Astrocyte (in vitro differentiated cells and primary cell): ENCODE measurements around the gene SPAG9. TPM values are rescaled to one million over a fixed set of nuclear protein-coding genes. Genes with fewer than 3 reads are reported as not detected.

Experiments
- DNase-seq: peaks from one replicate; pipeline ENCODE4 v3.0.0-alpha.2; 2010; ENCODE audit warnings: low read depth
- FAIRE-seq: peaks from 2 replicates; lab custom pipeline; 2011; peaks lifted over from hg19 to GRCh38; lab: Jason Lieb, UNC
- H2AFZ ChIP-seq: 2 replicates; pipeline ENCODE4 v1.6.0; 2012; ENCODE audit warnings: low read depth, low read length, inconsistent platforms
- H3K27ac ChIP-seq: 2 replicates; pipeline ENCODE4 v1.5.1; 2011; ENCODE audit warnings: low read depth, low read length, inconsistent platforms
- H3K27me3 ChIP-seq: 2 replicates; pipeline ENCODE4 v1.6.0; 2011; ENCODE audit warnings: low read length, inconsistent platforms; ENCODE audit not compliant: insufficient read depth
- H3K36me3 ChIP-seq: 2 replicates; pipeline ENCODE4 v1.5.1; 2011; ENCODE audit warnings: low read length, inconsistent platforms; ENCODE audit not compliant: insufficient read depth
- H3K4me1 ChIP-seq: 2 replicates; pipeline ENCODE4 v1.5.1; 2011; ENCODE audit warnings: low read length, inconsistent platforms; ENCODE audit not compliant: insufficient read depth
- H3K4me2 ChIP-seq: 2 replicates; pipeline ENCODE4 v1.6.0; 2012; ENCODE audit warnings: low read length, inconsistent platforms
- H3K4me3 ChIP-seq: 2 replicates; pipeline ENCODE4 v1.5.1; 2011; ENCODE audit warnings: low read depth, mild to moderate bottlenecking, low read length, inconsistent platforms; ENCODE audit not compliant: insufficient read depth
- H3K79me2 ChIP-seq: 2 replicates; pipeline ENCODE4 v1.6.0; 2012; ENCODE audit warnings: mild to moderate bottlenecking, low read length, inconsistent platforms; ENCODE audit not compliant: insufficient read depth
- H3K9ac ChIP-seq: 2 replicates; pipeline ENCODE4 v1.6.0; 2012; ENCODE audit warnings: mild to moderate bottlenecking, low read length, inconsistent platforms
- H3K9me3 ChIP-seq: 2 replicates; pipeline ENCODE4 v1.5.1; 2012; ENCODE audit warnings: low read depth, mild to moderate bottlenecking, low read length, inconsistent platforms; ENCODE audit not compliant: insufficient read depth
- H4K20me1 ChIP-seq: 2 replicates; pipeline ENCODE4 v1.6.0; 2012; ENCODE audit warnings: low read length, inconsistent platforms; ENCODE audit not compliant: insufficient read depth
- H3K27ac Mint-ChIP-seq: one replicate; pipeline ENCODE4 v1.8.0; 2021; ENCODE audit warnings: mild to moderate bottlenecking, mixed read lengths; ENCODE audit not compliant: unreplicated experiment
- H3K27me3 Mint-ChIP-seq: one replicate; pipeline ENCODE4 v1.8.0; 2021; ENCODE audit warnings: low read depth, mixed read lengths; ENCODE audit not compliant: unreplicated experiment
- H3K36me3 Mint-ChIP-seq: one replicate; pipeline ENCODE4 v1.8.0; 2021; ENCODE audit warnings: low read depth, mixed read lengths; ENCODE audit not compliant: unreplicated experiment
- H3K4me1 Mint-ChIP-seq: one replicate; pipeline ENCODE4 v1.8.0; 2021; ENCODE audit warnings: low read depth, mixed read lengths; ENCODE audit not compliant: unreplicated experiment
- H3K4me3 Mint-ChIP-seq: one replicate; pipeline ENCODE4 v1.8.0; 2021; ENCODE audit warnings: mild to moderate bottlenecking, moderate library complexity, mixed read lengths; ENCODE audit not compliant: unreplicated experiment
- H3K9me3 Mint-ChIP-seq: one replicate; pipeline ENCODE4 v1.8.0; 2021; ENCODE audit warnings: mild to moderate bottlenecking, mixed read lengths; ENCODE audit not compliant: unreplicated experiment
- CTCF ChIP-seq: IDR thresholded peaks from 2 replicates; pipeline ENCODE4 v1.5.1; 2011; ENCODE audit warnings: low read depth, mild to moderate bottlenecking, inconsistent platforms, low read length, moderate library complexity; ENCODE audit not compliant: insufficient read depth
- EZH2 ChIP-seq: IDR thresholded peaks from 2 replicates; pipeline ENCODE4 v1.6.1; 2012; ENCODE audit warnings: mild to moderate bottlenecking, low read length, inconsistent platforms; ENCODE audit not compliant: insufficient read depth
- total RNA-seq: library from RNA; stranded (reverse); gene quantifications from 2 replicates; pipeline ENCODE4 v1.2.1, GENCODE V29; 2021

SPAG9 gene
- total RNA-seq, 1 donor from 2014 or later: 102 TPM

GRCh38 chr17:51035431-51035830 is 85.2 kb downstream of the SPAG9 start:
- Histone ChIP-seq H4K20me1 (no peaks in the 10 kb centered on the region), H3K9me3 (no peaks in the 10 kb centered on the region), H3K27ac (peak overlapping the region; percentile 53), H3K27me3 (no peaks in the 10 kb centered on the region), H3K4me2 (peak overlapping the region; percentile 40), H3K4me3 (no peak overlapping the region), H3K79me2 (peaks cover 7% of the 10 kb centered on the region), H3K4me1 (peaks cover 2% of the 10 kb centered on the region), H2AFZ (no peak overlapping the region), H3K36me3 (no peaks in the 10 kb centered on the region), H3K9ac (peak overlapping the region; percentile 33)
- peaks cover 3% of the 10 kb centered on the region for H3K36me3 Mint-ChIP-seq
- peak overlapping the region; percentile 89 for H3K27ac Mint-ChIP-seq
- TF ChIP-seq CTCF (no peak), EZH2 (no peak)
- DNase-seq (peak; percentile 96), FAIRE-seq (peak; percentile 97)
- H3K27me3 Mint-ChIP-seq: no peaks in the 10 kb centered on the region
- H3K4me1 Mint-ChIP-seq: peaks cover 28% of the 10 kb centered on the region
- H3K4me3 Mint-ChIP-seq: no peak overlapping the region
- H3K9me3 Mint-ChIP-seq: no peaks in the 10 kb centered on the region

GRCh38 chr17:51034800-51035199 is 85.9 kb downstream of the SPAG9 start:
- no peak for FAIRE-seq
- H3K9me3 Mint-ChIP-seq: no peaks in the 10 kb centered on the region
- Histone ChIP-seq H4K20me1 (no peaks in the 10 kb centered on the region), H3K9me3 (no peaks in the 10 kb centered on the region), H3K79me2 (peaks cover 7% of the 10 kb centered on the region), H3K4me2 (no peak overlapping the region), H3K4me3 (no peak overlapping the region), H3K4me1 (peaks cover 2% of the 10 kb centered on the region), H2AFZ (no peak overlapping the region), H3K27me3 (no peaks in the 10 kb centered on the region), H3K36me3 (no peaks in the 10 kb centered on the region), H3K27ac (no peak overlapping the region), H3K9ac (no peak overlapping the region)
- H3K27ac Mint-ChIP-seq: peak overlapping the region; percentile 89
- TF ChIP-seq EZH2: no peak
- TF ChIP-seq CTCF: no peak
- peaks cover 3% of the 10 kb centered on the region for H3K36me3 Mint-ChIP-seq
- H3K27me3 Mint-ChIP-seq: no peaks in the 10 kb centered on the region
- peaks cover 28% of the 10 kb centered on the region for H3K4me1 Mint-ChIP-seq
- DNase-seq: no peak
- H3K4me3 Mint-ChIP-seq: peak overlapping the region; percentile 10

DNA sequence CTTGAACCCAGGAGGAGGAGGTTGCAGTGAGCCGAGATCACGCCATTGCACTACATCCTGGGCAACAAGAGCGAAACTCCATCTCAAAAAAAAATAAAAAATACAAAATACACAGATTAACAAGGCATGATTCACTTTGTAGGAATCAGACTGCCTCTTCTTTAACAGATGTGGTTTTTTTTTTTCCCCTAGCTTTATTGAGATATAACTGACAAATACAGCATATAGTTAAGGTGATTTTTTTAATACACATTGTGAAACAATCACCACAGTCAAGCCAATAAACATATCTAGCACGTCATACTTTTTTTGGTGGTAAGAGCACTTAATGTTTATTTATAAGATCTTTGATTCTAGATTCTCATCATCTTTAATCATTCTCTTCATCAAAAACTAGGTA is 87.8 kb downstream of the SPAG9 start:
- H3K27me3 ChIP-seq: no peaks in the 10 kb centered on the region
- peak; percentile 46 for DNase-seq
- H3K27ac Mint-ChIP-seq: peak overlapping the region; percentile 53
- H3K4me3 ChIP-seq: no peak overlapping the region
- no peak for FAIRE-seq
- H3K9me3 Mint-ChIP-seq: no peaks in the 10 kb centered on the region
- H2AFZ ChIP-seq: no peak overlapping the region
- no peaks in the 10 kb centered on the region for H3K27me3 Mint-ChIP-seq
- no peak overlapping the region for H3K4me2 ChIP-seq
- no peak overlapping the region for H3K9ac ChIP-seq
- peaks cover 2% of the 10 kb centered on the region for H3K4me1 ChIP-seq
- H3K4me1 Mint-ChIP-seq: peaks cover 34% of the 10 kb centered on the region
- H4K20me1 ChIP-seq: no peaks in the 10 kb centered on the region
- peaks cover 7% of the 10 kb centered on the region for H3K79me2 ChIP-seq
- H3K36me3 Mint-ChIP-seq: no peaks in the 10 kb centered on the region
- H3K9me3 ChIP-seq: no peaks in the 10 kb centered on the region
- no peak overlapping the region for H3K27ac ChIP-seq
- no peaks in the 10 kb centered on the region for H3K36me3 ChIP-seq
- H3K4me3 Mint-ChIP-seq: no peak overlapping the region
- TF ChIP-seq CTCF (no peak), EZH2 (no peak)
